ENCODE data around the gene RNF121. TPM values are rescaled to one million over a fixed set of nuclear protein-coding genes. Genes with fewer than 3 reads are reported as not detected.
A peak's percentile ranks its signal among the peaks of the same experiment; 100 is the strongest.
"Not testable (repeated sequence)": the region's sequence is repeated elsewhere in the genome, so short reads cannot be mapped to it uniquely, and the experiment has no call there.

Gene RNF121
- 10 to 100 TPM; 20.6 to 36.4 (median 31.9) TPM for total RNA-seq

DNA sequence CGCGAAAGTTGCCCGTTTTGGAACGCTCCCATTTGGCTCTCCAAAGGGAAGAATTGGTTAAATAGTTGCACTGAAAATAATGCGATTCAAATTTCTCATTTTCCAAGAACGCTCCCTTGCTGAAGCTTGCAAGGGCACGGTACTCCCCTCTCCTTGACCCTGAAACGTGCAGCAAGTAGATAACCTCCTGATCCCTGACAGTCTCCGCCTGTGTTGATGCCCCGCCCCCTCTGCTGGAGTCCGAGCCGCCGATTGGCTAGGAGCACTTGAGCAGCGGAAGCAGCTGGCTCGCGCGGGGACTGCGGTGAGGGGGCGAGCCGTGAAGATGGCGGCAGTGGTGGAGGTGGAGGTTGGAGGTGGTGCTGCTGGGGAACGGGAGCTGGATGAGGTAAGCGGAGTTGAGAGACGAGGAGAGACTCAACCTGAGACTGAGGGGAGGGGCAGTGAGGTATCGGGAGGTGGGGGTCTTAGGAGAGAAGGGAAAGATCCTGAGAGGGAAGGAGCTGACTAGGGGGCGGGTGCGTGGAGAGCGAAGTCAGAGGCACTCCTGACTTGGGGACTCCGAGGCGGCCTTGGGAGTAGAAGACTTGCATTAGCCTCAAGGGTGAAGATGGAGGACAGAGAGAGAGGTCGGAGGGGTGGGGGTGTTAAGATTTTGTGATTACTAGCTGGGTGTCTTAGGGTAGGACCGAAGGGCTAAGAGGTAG is at the start of gene RNF121:
Gene RNF121, plus strand, starts transcription at position 310 of the 707 bp plus-strand sequence. Its CDS starts 16 bp downstream, at position 326.
- ATAC-seq (replicated peaks in 6 of 8) = peak; percentile 97 to 98 (median 97)
- WGBS, 10 experiments = 0 to 4% (median 0%) methylated on average over 1 to 14 of the region's 32 CpGs; no CpG with 5 or more reads in 3 of the 10 experiments

DNA sequence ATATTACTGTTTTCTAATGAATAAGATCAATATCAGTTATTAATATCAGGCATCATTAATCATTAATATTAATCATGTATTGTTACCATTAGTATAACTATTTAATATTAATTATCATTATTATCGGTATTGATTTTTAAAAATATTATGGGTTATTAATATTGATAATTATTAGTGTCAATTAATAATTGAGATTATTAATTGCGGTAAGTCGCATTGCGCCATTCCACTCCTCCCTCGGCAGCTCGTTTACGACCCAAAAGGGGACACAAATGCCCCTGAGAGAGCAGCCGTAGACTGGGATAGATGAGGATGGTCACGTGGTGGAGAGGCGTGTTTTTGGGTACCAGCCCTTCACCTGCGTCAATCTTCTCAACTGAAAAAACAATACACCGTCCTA is 43.0 kb upstream of the RNF121 start:
- H3K27ac ChIP-seq; H3K4me3 ChIP-seq; ATAC-seq (replicated peaks in 6 of 8); in situ Hi-C loops (cut with MboI; ENCODE audit: low pct_unique_long_range_greater_than_20kb in 2 of 9, low sequenced_read_pairs in 9 of 9, unreplicated experiment in 9 of 9); H3K4me1 ChIP-seq (replicated peaks in 1 of 2): not testable (repeated sequence)
- WGBS, 10 experiments = 85 to 100% (median 97%) methylated on average over 1 to 9 of the region's 12 CpGs

More for the DNA sequence above, at the start of gene RNF121:
- in situ Hi-C loops (cut with MboI; ENCODE audit: low pct_unique_long_range_greater_than_20kb in 2 of 9, low sequenced_read_pairs in 9 of 9, unreplicated experiment in 9 of 9) = no loop called here
- peak within 1 kb of the TSS; percentile 56 to 97 (median 83) for H3K4me3 ChIP-seq
- H3K4me1 ChIP-seq (replicated peaks in 1 of 2) = peaks cover 8 to 10% of the 10 kb centered on the region in 2 donors
- H3K27ac ChIP-seq = peak within 1 kb of the TSS; percentile 76 to 97

- H3K4me3 ChIP-seq; in situ Hi-C loops (cut with MboI; ENCODE audit: low pct_unique_long_range_greater_than_20kb in 2 of 9, low sequenced_read_pairs in 9 of 9, unreplicated experiment in 9 of 9); H3K4me1 ChIP-seq (replicated peaks in 1 of 2); ATAC-seq (replicated peaks in 6 of 8); H3K27ac ChIP-seq: not testable (repeated sequence)
- 61 to 100% (median 80%) methylated on average over 2 to 10 of the region's 14 CpGs; no CpG with 5 or more reads in 5 of the 10 experiments for WGBS, 10 experiments
Measured at GRCh38 chr11:71888335-71889010, 40.4 kb upstream of the RNF121 start.

- WGBS, 10 experiments = 40 to 100% (median 92%) methylated on average over 1 to 7 of the region's 14 CpGs; no CpG with 5 or more reads in 4 of the 10 experiments
- H3K4me1 ChIP-seq (replicated peaks in 1 of 2); H3K27ac ChIP-seq; ATAC-seq (replicated peaks in 6 of 8); H3K4me3 ChIP-seq; in situ Hi-C loops (cut with MboI; ENCODE audit: low pct_unique_long_range_greater_than_20kb in 2 of 9, low sequenced_read_pairs in 9 of 9, unreplicated experiment in 9 of 9): not testable (repeated sequence)
Measured at GRCh38 chr11:71889181-71889872, 39.5 kb upstream of the RNF121 start.

- Histone ChIP-seq H3K4me1 (replicated peaks in 1 of 2) (no peaks in the 10 kb centered on the region), H3K4me3 (no peak overlapping the region), H3K27ac (no peak overlapping the region)
- WGBS, 10 experiments = 80 to 100% (median 96%) methylated on average over 1 to 11 of the region's 12 CpGs; no CpG with 5 or more reads in 1 of the 10 experiments
- ATAC-seq (replicated peaks in 6 of 8) = no peak
- in situ Hi-C loops (cut with MboI; ENCODE audit: low pct_unique_long_range_greater_than_20kb in 2 of 9, low sequenced_read_pairs in 9 of 9, unreplicated experiment in 9 of 9) = no loop called here
Measured at GRCh38 chr11:71895961-71896360, 32.9 kb upstream of the RNF121 start.

DNA sequence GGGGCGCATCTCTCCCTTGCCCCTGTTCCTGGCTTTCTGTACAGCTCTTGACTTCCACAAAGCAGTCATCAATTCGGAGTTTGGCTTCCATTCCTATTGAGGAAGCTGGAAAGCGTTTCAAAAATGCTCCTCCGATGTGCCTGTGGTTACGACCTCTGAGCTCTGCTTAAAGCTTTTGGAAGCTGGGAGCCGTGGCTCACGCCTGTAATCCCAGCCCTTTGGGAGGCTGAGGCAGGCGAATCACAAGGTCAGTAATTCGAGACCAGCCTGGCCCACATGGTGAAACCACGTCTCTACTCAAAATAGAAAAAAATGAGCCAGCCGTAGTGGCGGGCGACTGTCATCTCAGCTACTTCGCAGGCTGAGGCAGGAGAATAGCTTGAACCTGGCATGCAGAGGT is 27.7 kb upstream of the RNF121 start:
- H3K4me3 ChIP-seq; H3K4me1 ChIP-seq (replicated peaks in 1 of 2); H3K27ac ChIP-seq; in situ Hi-C loops (cut with MboI; ENCODE audit: low pct_unique_long_range_greater_than_20kb in 2 of 9, low sequenced_read_pairs in 9 of 9, unreplicated experiment in 9 of 9); ATAC-seq (replicated peaks in 6 of 8): not testable (repeated sequence)
- 79 to 100% (median 100%) methylated on average over 1 to 6 of the region's 14 CpGs; no CpG with 5 or more reads in 3 of the 10 experiments for WGBS, 10 experiments

DNA sequence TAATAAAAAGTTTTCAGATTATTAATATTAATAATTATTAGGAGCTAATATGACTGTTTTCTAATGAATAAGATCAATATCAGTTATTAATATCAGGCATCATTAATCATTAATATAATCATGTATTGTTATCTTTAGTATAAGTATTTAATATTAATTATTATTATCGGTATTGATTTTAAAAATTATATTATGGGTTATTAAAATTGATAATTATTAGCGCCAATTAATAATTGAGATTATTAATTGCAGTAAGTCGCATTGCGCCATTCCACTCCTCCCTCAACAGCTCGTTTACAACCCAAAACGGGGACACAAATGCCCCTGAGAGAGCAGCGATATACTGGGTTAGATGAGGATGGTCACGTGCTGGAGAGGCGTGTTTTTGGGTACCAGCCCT is 20.6 kb upstream of the RNF121 start:
- ATAC-seq (replicated peaks in 6 of 8) = no peak
- Histone ChIP-seq H3K4me1 (replicated peaks in 1 of 2) (peaks cover 0 to 9% of the 10 kb centered on the region in 2 donors), H3K27ac (no peak overlapping the region), H3K4me3 (no peak overlapping the region)
- in situ Hi-C loops (cut with MboI; ENCODE audit: low pct_unique_long_range_greater_than_20kb in 2 of 9, low sequenced_read_pairs in 9 of 9, unreplicated experiment in 9 of 9) = no loop called here
- 67 to 100% (median 92%) methylated on average over 2 to 9 of the region's 9 CpGs; no CpG with 5 or more reads in 1 of the 10 experiments for WGBS, 10 experiments

GRCh38 chr11:71910775-71911174 is 18.1 kb upstream of the RNF121 start:
- H3K4me1 ChIP-seq (replicated peaks in 1 of 2); ATAC-seq (replicated peaks in 6 of 8); H3K4me3 ChIP-seq; H3K27ac ChIP-seq; in situ Hi-C loops (cut with MboI; ENCODE audit: low pct_unique_long_range_greater_than_20kb in 2 of 9, low sequenced_read_pairs in 9 of 9, unreplicated experiment in 9 of 9): not testable (repeated sequence)
- WGBS, 10 experiments = 25 to 83% (median 75%) methylated on average over 1 to 2 of the region's 5 CpGs; no CpG with 5 or more reads in 6 of the 10 experiments

DNA sequence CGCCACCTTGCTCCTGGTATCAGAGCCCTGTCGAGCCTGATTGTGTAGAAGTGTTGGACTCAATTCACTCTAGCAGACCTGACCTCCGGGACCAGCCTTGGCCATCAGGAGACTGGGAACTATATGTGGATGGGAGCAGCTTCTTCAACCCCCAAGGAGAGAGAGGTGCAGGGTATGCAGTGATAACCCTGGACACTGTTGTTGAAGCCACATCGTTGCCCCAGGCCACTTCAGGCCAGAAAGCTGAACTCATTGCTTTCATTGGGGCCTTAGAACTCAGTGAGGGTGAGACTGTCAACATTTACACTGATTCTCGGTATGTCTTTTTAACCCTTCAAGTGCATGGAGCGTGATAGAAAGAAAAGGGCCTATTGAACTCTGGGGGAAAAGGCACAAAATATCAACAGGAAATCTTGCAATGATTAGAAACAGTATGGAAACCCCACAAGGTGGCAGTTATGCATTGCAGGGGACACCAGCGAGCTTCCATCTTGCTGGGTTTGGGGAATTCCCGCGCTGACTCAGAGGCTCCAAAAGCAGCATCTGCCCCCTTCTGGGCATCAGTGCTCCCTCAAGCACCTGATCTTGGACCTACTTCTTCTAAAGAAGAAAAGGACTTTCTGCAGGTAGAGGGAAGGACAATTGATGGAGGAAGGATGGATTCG is 17.4 kb upstream of the RNF121 start:
- in situ Hi-C loops (cut with MboI; ENCODE audit: low pct_unique_long_range_greater_than_20kb in 2 of 9, low sequenced_read_pairs in 9 of 9, unreplicated experiment in 9 of 9); H3K4me1 ChIP-seq (replicated peaks in 1 of 2); ATAC-seq (replicated peaks in 6 of 8); H3K27ac ChIP-seq; H3K4me3 ChIP-seq: not testable (repeated sequence)
- 70 to 100% (median 84%) methylated on average over 1 to 5 of the region's 10 CpGs; no CpG with 5 or more reads in 2 of the 10 experiments for WGBS, 10 experiments

- ATAC-seq (replicated peaks in 6 of 8); H3K4me3 ChIP-seq; H3K27ac ChIP-seq; H3K4me1 ChIP-seq (replicated peaks in 1 of 2); in situ Hi-C loops (cut with MboI; ENCODE audit: low pct_unique_long_range_greater_than_20kb in 2 of 9, low sequenced_read_pairs in 9 of 9, unreplicated experiment in 9 of 9): not testable (repeated sequence)
- 80 to 100% (median 96%) methylated on average over 1 to 9 of the region's 10 CpGs; no CpG with 5 or more reads in 7 of the 10 experiments for WGBS, 10 experiments
Measured at GRCh38 chr11:71911986-71912340, 16.9 kb upstream of the RNF121 start.

GRCh38 chr11:71913756-71914526 is 14.9 kb upstream of the RNF121 start:
- no peak overlapping the region for H3K4me3 ChIP-seq
- in situ Hi-C loops (cut with MboI; ENCODE audit: low pct_unique_long_range_greater_than_20kb in 2 of 9, low sequenced_read_pairs in 9 of 9, unreplicated experiment in 9 of 9) = no loop called here
- ATAC-seq (replicated peaks in 6 of 8) = peak in 2 of 8 experiments; percentile 63 to 91
- H3K4me1 ChIP-seq (replicated peaks in 1 of 2) = peaks cover 0 to 4% of the 10 kb centered on the region in 2 donors
- H3K27ac ChIP-seq = no peak overlapping the region
- WGBS, 10 experiments = 0 to 100% (median 86%) methylated on average over 1 to 4 of the region's 5 CpGs; no CpG with 5 or more reads in 1 of the 10 experiments

DNA sequence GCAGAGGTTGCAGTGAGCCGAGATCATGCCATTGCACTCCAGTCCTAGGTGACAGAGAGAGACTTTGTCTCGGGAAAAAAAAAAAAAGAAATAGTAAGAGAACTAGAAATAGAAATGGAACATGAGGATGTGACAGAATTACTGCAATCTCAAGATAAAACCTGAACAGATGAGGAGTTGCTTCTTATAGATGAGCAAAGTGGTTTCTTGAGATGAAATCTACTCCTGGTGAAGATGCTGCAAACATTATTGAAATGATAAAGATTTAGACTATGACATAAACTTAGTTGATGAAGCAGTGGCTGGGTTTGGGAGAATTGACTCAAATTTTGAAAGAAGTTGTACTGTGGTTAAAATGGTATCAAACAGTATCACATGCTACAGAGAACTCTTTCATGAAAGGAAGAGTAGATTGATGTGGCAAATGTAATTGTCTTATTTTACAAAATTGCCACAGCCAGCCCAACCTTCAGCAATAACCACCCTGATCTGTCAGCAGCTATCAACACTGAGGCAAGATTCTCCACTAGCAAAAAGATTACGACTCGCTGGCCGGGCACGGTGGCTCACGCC is 14.1 kb upstream of the RNF121 start:
- no peak overlapping the region for H3K4me3 ChIP-seq
- in situ Hi-C loops (cut with MboI; ENCODE audit: low pct_unique_long_range_greater_than_20kb in 2 of 9, low sequenced_read_pairs in 9 of 9, unreplicated experiment in 9 of 9) = no loop called here
- 56 to 100% (median 91%) methylated on average over 1 to 5 of the region's 7 CpGs; no CpG with 5 or more reads in 2 of the 10 experiments for WGBS, 10 experiments
- no peak for ATAC-seq (replicated peaks in 6 of 8)
- peaks cover 0 to under 1% of the 10 kb centered on the region in 2 donors for H3K4me1 ChIP-seq (replicated peaks in 1 of 2)
- H3K27ac ChIP-seq = no peak overlapping the region

Data from motor neuron (in vitro differentiated cells).